Fibroblast of lung (primary cell): ENCODE measurements around the gene DDX60. TPM values are rescaled to one million over a fixed set of nuclear protein-coding genes. Genes with fewer than 3 reads are reported as not detected.

Source experiments
- DNase-seq, 2 donors: peaks; one replicate each; pipeline versions ENCODE4 v3.0.0 to v3.0.0-alpha.2; 2010; ENCODE audit warnings: low read depth in 2 of 2
- H2AFZ ChIP-seq: 2 replicates; pipeline ENCODE4 v1.5.1; 2012; ENCODE audit warnings: low read length, control low read depth, inconsistent platforms
- H3K27ac ChIP-seq: 2 replicates; pipeline ENCODE4 v1.5.1; 2011; ENCODE audit warnings: low read length, control low read depth; ENCODE audit not compliant: insufficient read depth
- H3K27me3 ChIP-seq: 2 replicates; pipeline ENCODE4 v1.5.1; 2011; ENCODE audit warnings: mild to moderate bottlenecking, low read length; ENCODE audit not compliant: control insufficient read depth, insufficient read depth
- H3K36me3 ChIP-seq: 2 replicates; pipeline ENCODE4 v1.5.1; 2011; ENCODE audit warnings: low read length; ENCODE audit not compliant: control insufficient read depth, insufficient read depth
- H3K4me1 ChIP-seq: 2 replicates; pipeline ENCODE4 v1.5.1; 2011; ENCODE audit warnings: low read length; ENCODE audit not compliant: control insufficient read depth, insufficient read depth; ENCODE audit errors: extremely low read depth
- H3K4me2 ChIP-seq: 2 replicates; pipeline ENCODE4 v1.5.1; 2011; ENCODE audit warnings: low read length, control low read depth; ENCODE audit not compliant: insufficient read depth; ENCODE audit errors: extremely low read depth
- H3K4me3 ChIP-seq, 4 experiments: fragments of 200-600 bp in 1 of 4; sonication (generic) in 1 of 4; replicated peaks in 1 of 4; 2 replicates each; pipeline ENCODE4 v1.5.1; 2011 to 2016; ENCODE audit warnings: low read length in 4 of 4, low read depth in 3 of 4, mild to moderate bottlenecking in 3 of 4, control low read depth in 2 of 4, inconsistent platforms in 1 of 4, mixed read lengths in 1 of 4; ENCODE audit not compliant: insufficient read depth in 1 of 4; ENCODE audit errors: control extremely low read depth in 1 of 4
- H3K79me2 ChIP-seq: 2 replicates; pipeline ENCODE4 v1.5.1; 2012; ENCODE audit warnings: mild to moderate bottlenecking, low read length, inconsistent platforms; ENCODE audit not compliant: control insufficient read depth, insufficient read depth
- H3K9ac ChIP-seq: 2 replicates; pipeline ENCODE4 v1.5.1; 2011; ENCODE audit warnings: mild to moderate bottlenecking, low read length, control low read depth; ENCODE audit not compliant: insufficient read depth
- H3K9me3 ChIP-seq: 2 replicates; pipeline ENCODE4 v1.5.1; 2012; ENCODE audit warnings: low read depth, low read length; ENCODE audit not compliant: control insufficient read depth, insufficient read depth
- H4K20me1 ChIP-seq: 2 replicates; pipeline ENCODE4 v1.5.1; 2011; ENCODE audit warnings: low read length; ENCODE audit not compliant: control insufficient read depth, insufficient read depth; ENCODE audit errors: extremely low read depth
- EZH2 ChIP-seq: IDR thresholded peaks from 2 replicates; pipeline ENCODE4 v1.5.1; 2012; ENCODE audit warnings: low read length, control low read depth, mild to moderate bottlenecking; ENCODE audit errors: missing control alignments
- polyA plus RNA-seq, 2 donors: library from polyadenylated mRNA; depleted of rRNA in 1 of 2; stranded (reverse) in 1 of 2; unstranded in 1 of 2; fragments of >200 nt; gene quantifications; 2 replicates each; pipeline ENCODE4 v1.2.1, GENCODE V29; 2011 to 2012; ENCODE audit warnings: missing spikeins in 1 of 2
- total RNA-seq: library from RNA; depleted of rRNA; stranded (reverse); fragments of >200 nt; gene quantifications from 2 replicates; pipeline ENCODE4 v1.2.1, GENCODE V29; 2014
- TF ChIP-seq, protein P1 (sequence below), 2 donors: IDR thresholded peaks in 1 of 2; conservative IDR thresholded peaks in 1 of 2; 1 replicate in 1 of 2; 2 replicates in 1 of 2; pipeline ENCODE4 v1.5.1; 2011 to 2012; ENCODE audit warnings: low read length in 2 of 2, control low read depth in 1 of 2, inconsistent platforms in 1 of 2, low read depth in 1 of 2, mild to moderate bottlenecking in 1 of 2

The DDX60 gene
- total and polyA plus RNA-seq, 2 donors (not counting 1 experiment from before 2014, with no cell fraction given) = 12.9 to 23.1 TPM

DNA sequence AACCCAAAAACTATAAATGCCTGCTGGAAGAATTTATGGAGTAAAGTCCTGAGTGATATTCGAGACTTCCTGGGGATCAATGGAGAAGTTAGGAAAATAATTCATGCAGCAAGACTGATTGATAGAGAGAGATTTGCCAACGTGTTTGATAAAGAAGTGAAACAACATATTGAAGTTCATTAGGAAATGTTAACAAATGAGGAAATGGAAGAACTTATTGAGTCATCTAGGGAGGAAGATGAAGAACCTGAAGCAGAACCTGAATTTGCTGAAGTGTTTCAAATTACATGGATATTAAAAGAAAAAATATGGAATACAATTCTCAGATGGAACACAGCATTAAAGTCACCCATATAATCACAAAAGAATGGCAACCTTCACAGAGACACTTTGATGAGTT lies 39.0 kb downstream of the DDX60 start:
- Histone ChIP-seq H3K36me3 (no peaks in the 10 kb centered on the region), H2AFZ (no peak overlapping the region), H3K4me3 (no peak overlapping the region), H3K27me3 (no peaks in the 10 kb centered on the region), H3K9me3 (no peaks in the 10 kb centered on the region), H3K79me2 (no peaks in the 10 kb centered on the region), H3K4me1 (no peaks in the 10 kb centered on the region), H3K27ac (no peak overlapping the region), H3K4me2 (no peak overlapping the region), H4K20me1 (no peaks in the 10 kb centered on the region), H3K9ac (no peak overlapping the region)
- DNase-seq = no peak
- TF ChIP-seq, protein P1, sequence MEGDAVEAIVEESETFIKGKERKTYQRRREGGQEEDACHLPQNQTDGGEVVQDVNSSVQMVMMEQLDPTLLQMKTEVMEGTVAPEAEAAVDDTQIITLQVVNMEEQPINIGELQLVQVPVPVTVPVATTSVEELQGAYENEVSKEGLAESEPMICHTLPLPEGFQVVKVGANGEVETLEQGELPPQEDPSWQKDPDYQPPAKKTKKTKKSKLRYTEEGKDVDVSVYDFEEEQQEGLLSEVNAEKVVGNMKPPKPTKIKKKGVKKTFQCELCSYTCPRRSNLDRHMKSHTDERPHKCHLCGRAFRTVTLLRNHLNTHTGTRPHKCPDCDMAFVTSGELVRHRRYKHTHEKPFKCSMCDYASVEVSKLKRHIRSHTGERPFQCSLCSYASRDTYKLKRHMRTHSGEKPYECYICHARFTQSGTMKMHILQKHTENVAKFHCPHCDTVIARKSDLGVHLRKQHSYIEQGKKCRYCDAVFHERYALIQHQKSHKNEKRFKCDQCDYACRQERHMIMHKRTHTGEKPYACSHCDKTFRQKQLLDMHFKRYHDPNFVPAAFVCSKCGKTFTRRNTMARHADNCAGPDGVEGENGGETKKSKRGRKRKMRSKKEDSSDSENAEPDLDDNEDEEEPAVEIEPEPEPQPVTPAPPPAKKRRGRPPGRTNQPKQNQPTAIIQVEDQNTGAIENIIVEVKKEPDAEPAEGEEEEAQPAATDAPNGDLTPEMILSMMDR (conservative IDR thresholded peaks at IDR 0.05 in 1 of 2, IDR thresholded peaks at IDR 0.05 in 1 of 2; ENCODE audit: low read depth in 1 of 2, low read length in 2 of 2) = no peak
- TF ChIP-seq EZH2 = no peak

DNA sequence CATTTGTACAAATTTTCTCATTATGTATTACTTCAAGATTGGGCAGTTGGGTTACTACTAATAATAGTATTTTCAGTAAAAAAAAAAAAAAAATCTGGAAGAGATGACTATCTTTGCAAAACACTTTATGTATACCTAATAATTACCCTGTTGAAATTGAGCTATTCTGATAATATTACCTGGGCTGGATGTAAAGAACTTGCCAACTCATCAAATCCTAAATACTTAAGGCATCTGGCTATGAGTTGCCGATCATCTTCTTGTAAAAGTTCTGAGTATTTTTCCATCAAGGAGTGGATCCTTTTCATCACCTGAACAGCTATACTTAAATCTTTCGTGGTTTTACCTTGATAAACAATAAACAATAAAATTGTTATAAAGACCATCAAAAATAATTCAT lies 42.7 kb downstream of the DDX60 start:
- Histone ChIP-seq H3K4me2 (no peak overlapping the region), H3K9ac (no peak overlapping the region), H4K20me1 (no peaks in the 10 kb centered on the region), H3K27me3 (no peaks in the 10 kb centered on the region), H3K4me3 (no peak overlapping the region), H3K9me3 (no peaks in the 10 kb centered on the region), H3K4me1 (no peaks in the 10 kb centered on the region), H2AFZ (no peak overlapping the region), H3K36me3 (no peaks in the 10 kb centered on the region), H3K27ac (no peak overlapping the region), H3K79me2 (no peaks in the 10 kb centered on the region)
- TF ChIP-seq, protein P1 (conservative IDR thresholded peaks at IDR 0.05 in 1 of 2, IDR thresholded peaks at IDR 0.05 in 1 of 2; ENCODE audit: low read depth in 1 of 2, low read length in 2 of 2) = no peak
- TF ChIP-seq EZH2 = no peak
- DNase-seq = no peak

DNA sequence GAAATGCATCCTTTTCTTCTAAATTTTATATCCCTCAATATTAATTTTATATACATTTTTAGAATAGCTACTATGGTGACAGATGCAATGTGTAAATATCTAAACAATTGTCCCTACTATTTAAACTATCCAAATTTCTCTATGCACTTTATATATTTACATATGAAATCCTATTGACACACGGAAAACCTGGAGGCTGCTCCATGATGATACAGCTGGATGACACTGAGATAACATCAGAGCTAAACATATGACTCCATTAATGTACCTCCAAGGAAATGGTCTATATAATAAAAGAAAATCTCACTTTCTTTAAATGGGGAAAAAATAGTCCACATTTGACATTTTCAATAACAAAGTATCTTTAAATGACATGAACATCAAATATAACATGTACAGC lies 43.7 kb downstream of the DDX60 start:
- Histone ChIP-seq H3K36me3 (no peaks in the 10 kb centered on the region), H4K20me1 (no peaks in the 10 kb centered on the region), H2AFZ (no peak overlapping the region), H3K4me2 (no peak overlapping the region), H3K4me1 (no peaks in the 10 kb centered on the region), H3K79me2 (no peaks in the 10 kb centered on the region), H3K9ac (no peak overlapping the region), H3K27ac (no peak overlapping the region), H3K27me3 (no peaks in the 10 kb centered on the region), H3K9me3 (no peaks in the 10 kb centered on the region), H3K4me3 (no peak overlapping the region)
- TF ChIP-seq EZH2 = no peak
- TF ChIP-seq, protein P1 (conservative IDR thresholded peaks at IDR 0.05 in 1 of 2, IDR thresholded peaks at IDR 0.05 in 1 of 2; ENCODE audit: low read depth in 1 of 2, low read length in 2 of 2) = no peak
- DNase-seq = no peak
